ENCODE data around the gene ATG2B. TPM values are rescaled to one million over a fixed set of nuclear protein-coding genes. Genes with fewer than 3 reads are reported as not detected.

ATG2B gene
- total and polyA plus RNA-seq, 2 donors (not counting 3 experiments of a cell fraction or from before 2014, with no cell fraction given), result 5.9 to 17.8 TPM

- Histone ChIP-seq H3K79me2 (ENCODE audit: control insufficient read depth, insufficient read depth, low read length) (no peaks in the 10 kb centered on the region), H3K36me3 (ENCODE audit: control insufficient read depth in 2 of 2, extremely low read depth in 1 of 2, insufficient read depth in 2 of 2, low read length in 2 of 2) (no peaks in the 10 kb centered on the region), H3K9ac (replicated peaks; ENCODE audit: extremely low read depth, insufficient read depth, low read length) (no peak overlapping the region), H3K4me3 (replicated peaks in 1 of 3; ENCODE audit: insufficient read depth in 1 of 3, low read depth in 1 of 3, low read length in 3 of 3) (no peak overlapping the region), H3K4me2 (ENCODE audit: insufficient read depth, low read length) (no peak overlapping the region), H3K27ac (ENCODE audit: insufficient read depth, low read depth, low read length) (no peak overlapping the region), H3K9me3 (replicated peaks; ENCODE audit: control insufficient read depth, insufficient read depth, low read length) (no peaks in the 10 kb centered on the region), H3K9me1 (replicated peaks; ENCODE audit: control insufficient read depth, extremely low read depth, insufficient read depth, low read length) (no peaks in the 10 kb centered on the region), H2AFZ (ENCODE audit: low read depth, low read length) (no peak overlapping the region), H3K4me1 (ENCODE audit: control insufficient read depth, extremely low read depth, insufficient read depth, low read length) (no peaks in the 10 kb centered on the region), H4K20me1 (replicated peaks; ENCODE audit: control insufficient read depth, extremely low read depth, insufficient read depth, low read length) (no peaks in the 10 kb centered on the region), H3K27me3 (ENCODE audit: control insufficient read depth in 2 of 2, insufficient read depth in 2 of 2, low read length in 2 of 2) (no peaks in the 10 kb centered on the region)
- intact Hi-C loops (cut with micrococcal nuclease) (no loop called here), dilution Hi-C loops (cut with MboI; ENCODE audit: extremely low pct_ligation_motif_present, low sequenced_read_pairs) (no loop called here)
- FAIRE-seq, result no peak
- no peak for TF ChIP-seq EZH2 (IDR thresholded peaks at IDR 0.05; ENCODE audit: borderline replicate concordance, low read depth, low read length, severe bottlenecking)
- no peak for TF ChIP-seq MYC (IDR thresholded peaks at IDR 0.05; ENCODE audit: low read depth, low read length)
- no peak for TF ChIP-seq GATA2 (IDR thresholded peaks at IDR 0.05; ENCODE audit: insufficient read depth, insufficient read length, low read depth, low read length)
- no peak for TF ChIP-seq CTCF (IDR thresholded peaks at IDR 0.05; ENCODE audit: extremely low read depth in 1 of 2, insufficient read depth in 1 of 2, low read depth in 1 of 2, low read length in 2 of 2)
- TF ChIP-seq FOS (IDR thresholded peaks at IDR 0.05; ENCODE audit: borderline replicate concordance, insufficient read depth, low read length), result no peak
- TF ChIP-seq POLR2AphosphoS5 (IDR thresholded peaks at IDR 0.05; ENCODE audit: insufficient read depth, low read depth, low read length), result no peak
- no peak for DNase-seq (ENCODE audit: low read depth, low spot score)
- no TSS peak for BruUV-seq (replicated peaks)
- CTCF ChIA-PET, result interaction anchor here (1.5 kb wide), 1 partner anchor 9 kb away, joined by 4 read pairs; no protein-coding TSS in a partner anchor
- POLR2A ChIA-PET, result no interaction called here
Observed at GRCh38 chr14:96250485-96250884, 112.7 kb downstream of the ATG2B start.

- no peak overlapping the region for H2AFZ ChIP-seq (ENCODE audit: low read depth, low read length)
- H3K36me3 ChIP-seq (ENCODE audit: control insufficient read depth in 2 of 2, extremely low read depth in 1 of 2, insufficient read depth in 2 of 2, low read length in 2 of 2), result no peaks in the 10 kb centered on the region
- H3K9ac ChIP-seq (replicated peaks; ENCODE audit: extremely low read depth, insufficient read depth, low read length), result no peak overlapping the region
- H3K27ac ChIP-seq (ENCODE audit: insufficient read depth, low read depth, low read length), result no peak overlapping the region
- ChIA-PET CTCF (no interaction called here), POLR2A (no interaction called here)
- FAIRE-seq (no peak), DNase-seq (ENCODE audit: low read depth, low spot score) (no peak)
- BruUV-seq (replicated peaks), result no TSS peak
- no peaks in the 10 kb centered on the region for H3K27me3 ChIP-seq (ENCODE audit: control insufficient read depth in 2 of 2, insufficient read depth in 2 of 2, low read length in 2 of 2)
- no peak overlapping the region for H3K4me2 ChIP-seq (ENCODE audit: insufficient read depth, low read length)
- dilution Hi-C loops (cut with MboI; ENCODE audit: extremely low pct_ligation_motif_present, low sequenced_read_pairs), result no loop called here
- H3K79me2 ChIP-seq (ENCODE audit: control insufficient read depth, insufficient read depth, low read length), result no peaks in the 10 kb centered on the region
- intact Hi-C loops (cut with micrococcal nuclease), result no loop called here
- H3K4me1 ChIP-seq (ENCODE audit: control insufficient read depth, extremely low read depth, insufficient read depth, low read length), result no peaks in the 10 kb centered on the region
- H3K9me1 ChIP-seq (replicated peaks; ENCODE audit: control insufficient read depth, extremely low read depth, insufficient read depth, low read length), result no peaks in the 10 kb centered on the region
- TF ChIP-seq POLR2AphosphoS5 (IDR thresholded peaks at IDR 0.05; ENCODE audit: insufficient read depth, low read depth, low read length), result no peak
- no peak for TF ChIP-seq MYC (IDR thresholded peaks at IDR 0.05; ENCODE audit: low read depth, low read length)
- no peak for TF ChIP-seq EZH2 (IDR thresholded peaks at IDR 0.05; ENCODE audit: borderline replicate concordance, low read depth, low read length, severe bottlenecking)
- TF ChIP-seq POLR2A (IDR thresholded peaks at IDR 0.05; ENCODE audit: low read depth, low read length), result no peak
- TF ChIP-seq FOS (IDR thresholded peaks at IDR 0.05; ENCODE audit: borderline replicate concordance, insufficient read depth, low read length), result no peak
- no peak for TF ChIP-seq MAX (IDR thresholded peaks at IDR 0.05; ENCODE audit: insufficient read depth, insufficient read length)
- no peaks in the 10 kb centered on the region for H3K9me3 ChIP-seq (replicated peaks; ENCODE audit: control insufficient read depth, insufficient read depth, low read length)
- H3K4me3 ChIP-seq (replicated peaks in 1 of 3; ENCODE audit: insufficient read depth in 1 of 3, low read depth in 1 of 3, low read length in 3 of 3), result no peak overlapping the region
- no peaks in the 10 kb centered on the region for H4K20me1 ChIP-seq (replicated peaks; ENCODE audit: control insufficient read depth, extremely low read depth, insufficient read depth, low read length)
Observed at GRCh38 chr14:96249029-96249428, 114.1 kb downstream of the ATG2B start.

All from endothelial cell of umbilical vein (primary cell).